ENCODE results near the gene ADAMTS2. TPM values are rescaled to one million over a fixed set of nuclear protein-coding genes. Genes with fewer than 3 reads are reported as not detected.

Gene ADAMTS2
- polyA plus RNA-seq, 1 donor from 2014 or later, result not detected

GRCh38 chr5:179171251-179171815 is 173.9 kb downstream of the ADAMTS2 start:
- Mint-ChIP-seq H3K27me3 (peaks cover 9% of the 10 kb centered on the region), H3K36me3 (no peaks in the 10 kb centered on the region), H3K9me3 (no peaks in the 10 kb centered on the region), H3K27ac (no peak overlapping the region), H3K4me3 (no peak overlapping the region), H3K4me1 (peaks cover 0 to 3% (median 0%) of the 10 kb centered on the region in 3 donors)

- H3K27ac Mint-ChIP-seq, result no peak overlapping the region
- H3K36me3 Mint-ChIP-seq, result no peaks in the 10 kb centered on the region
- H3K4me1 Mint-ChIP-seq, result peaks cover 0 to 3% (median 0%) of the 10 kb centered on the region in 3 donors
- no peaks in the 10 kb centered on the region for H3K9me3 Mint-ChIP-seq
- H3K27me3 Mint-ChIP-seq, result peaks cover 9% of the 10 kb centered on the region
- H3K4me3 Mint-ChIP-seq, result no peak overlapping the region
Observed at GRCh38 chr5:179170606-179171005, 174.7 kb downstream of the ADAMTS2 start.

- peak overlapping the region in 1 of 4 donors; percentile 47 for H3K4me3 Mint-ChIP-seq
- no peaks in the 10 kb centered on the region for H3K36me3 Mint-ChIP-seq
- H3K9me3 Mint-ChIP-seq, result no peaks in the 10 kb centered on the region
- H3K27me3 Mint-ChIP-seq, result peaks cover 9% of the 10 kb centered on the region
- H3K27ac Mint-ChIP-seq, result no peak overlapping the region
- peaks cover 0 to 3% (median 0%) of the 10 kb centered on the region in 3 donors for H3K4me1 Mint-ChIP-seq
Observed at GRCh38 chr5:179169836-179170235, 175.4 kb downstream of the ADAMTS2 start.

- H3K27ac Mint-ChIP-seq, result peak overlapping the region in 1 of 3 donors; percentile 23
- no peaks in the 10 kb centered on the region for H3K36me3 Mint-ChIP-seq
- peaks cover 0 to 2% (median 0%) of the 10 kb centered on the region in 3 donors for H3K9me3 Mint-ChIP-seq
- peaks cover 9% of the 10 kb centered on the region for H3K27me3 Mint-ChIP-seq
- H3K4me1 Mint-ChIP-seq, result peaks cover 0 to 3% (median 0%) of the 10 kb centered on the region in 3 donors
- H3K4me3 Mint-ChIP-seq, result peak overlapping the region in 1 of 4 donors; percentile 32
Observed at GRCh38 chr5:179168664-179169063, 176.6 kb downstream of the ADAMTS2 start.

- peaks cover 0 to 3% (median 0%) of the 10 kb centered on the region in 3 donors for H3K4me1 Mint-ChIP-seq
- H3K27ac Mint-ChIP-seq, result peak overlapping the region in 1 of 3 donors; percentile 47
- H3K36me3 Mint-ChIP-seq, result no peaks in the 10 kb centered on the region
- H3K4me3 Mint-ChIP-seq, result peak overlapping the region in 2 of 4 donors; percentile 60 to 78
- peaks cover 9% of the 10 kb centered on the region for H3K27me3 Mint-ChIP-seq
- H3K9me3 Mint-ChIP-seq, result peaks cover 0 to 2% (median 0%) of the 10 kb centered on the region in 3 donors
Observed at GRCh38 chr5:179167871-179168451, 177.3 kb downstream of the ADAMTS2 start.

DNA sequence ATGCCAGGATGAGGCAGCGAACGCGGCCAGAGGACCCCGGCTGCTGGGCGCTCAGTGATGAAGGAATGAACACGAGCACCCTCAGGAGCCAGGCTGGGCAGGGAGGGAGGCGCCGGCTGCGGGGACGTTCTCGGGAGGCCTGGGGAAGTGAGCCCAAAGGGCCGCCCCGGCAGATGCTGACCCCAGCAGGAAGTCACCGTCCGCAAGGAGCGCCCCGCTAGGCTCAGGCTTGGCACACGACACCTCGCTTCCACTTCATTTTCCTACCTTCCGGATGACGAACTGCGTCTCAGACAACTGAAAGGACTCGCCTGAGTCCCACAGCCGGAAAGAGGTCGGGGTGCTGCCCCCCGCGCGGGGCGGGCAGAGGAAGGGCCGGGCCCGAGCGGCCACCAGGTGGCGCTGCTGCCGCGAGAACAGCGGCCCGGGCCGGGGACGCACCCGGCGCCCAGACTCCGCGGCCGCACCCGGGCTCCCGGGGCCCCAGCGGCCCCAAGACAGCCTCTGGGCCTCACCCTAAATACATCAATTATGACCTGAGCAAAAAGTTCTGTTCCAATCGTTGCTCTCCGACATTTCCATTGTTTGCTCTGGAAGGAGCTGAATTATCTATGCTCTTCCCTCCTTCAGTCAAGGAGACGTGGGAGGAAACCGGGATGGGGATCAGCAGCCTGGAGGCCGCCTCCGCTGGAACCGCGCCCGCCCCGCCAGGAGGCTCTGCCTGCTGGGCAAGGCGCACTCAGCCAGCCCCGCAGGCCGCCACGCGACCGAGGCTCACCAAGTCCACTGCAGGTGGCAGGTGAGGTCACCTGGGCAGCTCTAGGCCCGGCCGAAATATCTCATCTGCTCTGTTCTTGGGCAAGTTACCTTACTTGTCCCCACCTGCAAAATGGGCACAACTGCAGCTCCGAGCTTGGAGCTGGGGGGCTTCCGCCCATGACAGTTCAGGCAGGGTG is 178.1 kb downstream of the ADAMTS2 start:
- Mint-ChIP-seq H3K27ac (peak overlapping the region in 1 of 3 donors; percentile 47), H3K36me3 (no peaks in the 10 kb centered on the region), H3K27me3 (peaks cover 7% of the 10 kb centered on the region), H3K4me3 (peak overlapping the region in 3 of 4 donors; percentile 41 to 78 (median 60)), H3K9me3 (peaks cover 0 to 2% (median 0%) of the 10 kb centered on the region in 3 donors), H3K4me1 (peaks cover 0 to 3% (median 0%) of the 10 kb centered on the region in 3 donors)

DNA sequence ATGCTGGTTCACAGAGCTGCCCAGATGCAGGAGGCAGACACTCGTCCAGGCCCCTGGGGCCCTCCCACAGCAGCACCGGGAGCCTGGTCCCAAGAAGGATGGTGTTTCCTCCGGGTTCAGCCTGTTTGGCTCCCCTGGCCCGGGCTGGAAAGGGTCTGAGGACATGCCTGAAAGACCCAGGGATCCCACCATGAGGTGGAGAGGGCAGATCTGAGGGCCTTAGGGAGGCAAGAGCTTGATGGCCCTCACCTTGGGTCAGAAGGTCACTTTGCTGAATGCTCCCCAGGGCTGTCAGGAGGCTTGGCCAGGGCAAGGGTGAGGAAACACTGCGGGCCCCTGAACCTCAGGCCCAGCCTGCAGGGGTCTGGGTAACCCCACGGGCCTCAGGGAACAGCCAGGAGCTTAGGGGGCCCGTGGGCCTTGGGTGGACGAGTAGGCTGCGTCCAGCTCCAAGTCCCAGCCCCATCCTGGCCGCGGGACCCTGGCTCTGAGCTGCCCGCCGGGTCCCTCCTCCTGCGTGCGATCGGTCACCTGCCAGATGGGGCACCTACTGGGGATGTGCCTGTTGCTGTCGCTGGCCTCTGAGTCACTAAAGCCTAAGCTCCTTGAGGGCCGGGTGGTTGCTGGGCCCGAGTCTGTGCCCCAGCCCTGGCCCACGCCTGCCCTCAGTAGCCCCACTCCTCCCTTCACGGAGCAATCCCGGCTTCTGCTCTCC is 178.9 kb downstream of the ADAMTS2 start:
- Mint-ChIP-seq H3K4me3 (peak overlapping the region in 1 of 4 donors; percentile 33), H3K27ac (no peak overlapping the region), H3K9me3 (peaks cover 1 to 5% (median 4%) of the 10 kb centered on the region in 3 donors), H3K36me3 (peaks cover 1% of the 10 kb centered on the region), H3K27me3 (peaks cover 7% of the 10 kb centered on the region), H3K4me1 (peaks cover 0 to 3% (median 0%) of the 10 kb centered on the region in 3 donors)

DNA sequence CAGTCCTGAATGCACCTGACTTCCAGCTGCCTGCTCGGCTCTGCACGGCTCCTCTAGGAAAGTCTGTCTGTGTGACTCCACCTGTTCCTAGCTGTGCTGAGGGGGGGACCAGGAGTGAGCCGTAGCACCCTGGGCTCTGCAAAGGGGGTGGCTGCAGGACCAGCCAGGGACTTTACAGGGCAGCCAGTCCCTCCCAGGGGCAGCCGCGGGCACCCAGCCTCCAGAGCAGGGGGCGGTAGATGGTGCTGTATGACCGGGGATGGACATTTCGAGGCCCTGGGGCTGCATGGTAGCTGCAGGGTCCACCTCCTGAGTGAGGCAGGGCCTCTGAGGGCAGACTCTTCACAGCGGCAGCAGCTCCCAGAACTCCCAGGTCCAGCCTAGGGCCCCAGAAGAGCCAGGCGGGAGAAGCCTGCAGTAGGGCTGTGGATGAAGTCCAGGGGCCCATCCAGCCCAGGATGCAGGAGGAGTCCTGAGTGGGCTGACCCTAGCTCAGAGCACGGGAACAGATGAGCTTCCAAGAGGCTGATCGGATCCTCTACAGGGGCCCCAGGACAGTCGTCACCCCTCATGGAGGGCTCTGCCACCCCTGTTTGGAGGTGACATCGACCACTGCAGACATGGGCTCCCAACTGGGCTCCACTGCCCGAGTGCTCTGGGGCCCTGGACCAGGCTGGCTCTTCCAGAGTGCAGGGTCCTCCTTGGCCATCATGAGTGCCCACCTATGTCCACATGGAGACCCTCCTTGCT is 179.7 kb downstream of the ADAMTS2 start:
- Mint-ChIP-seq H3K27ac (no peak overlapping the region), H3K4me3 (no peak overlapping the region)

GRCh38 chr5:179164331-179165311 is 180.6 kb downstream of the ADAMTS2 start:
- Mint-ChIP-seq H3K27ac (no peak overlapping the region), H3K4me3 (no peak overlapping the region), H3K36me3 (peaks cover 1% of the 10 kb centered on the region), H3K9me3 (peaks cover 3 to 13% (median 8%) of the 10 kb centered on the region in 3 donors), H3K4me1 (peaks cover 0 to 3% (median 0%) of the 10 kb centered on the region in 3 donors), H3K27me3 (peaks cover 3% of the 10 kb centered on the region)

More for the DNA sequence above, 179.7 kb downstream of the ADAMTS2 start:
- Mint-ChIP-seq H3K36me3 (peaks cover 1% of the 10 kb centered on the region), H3K27me3 (peaks cover 4% of the 10 kb centered on the region), H3K9me3 (peaks cover 1 to 9% (median 5%) of the 10 kb centered on the region in 3 donors), H3K4me1 (peaks cover 0 to 3% (median 0%) of the 10 kb centered on the region in 3 donors)

DNA sequence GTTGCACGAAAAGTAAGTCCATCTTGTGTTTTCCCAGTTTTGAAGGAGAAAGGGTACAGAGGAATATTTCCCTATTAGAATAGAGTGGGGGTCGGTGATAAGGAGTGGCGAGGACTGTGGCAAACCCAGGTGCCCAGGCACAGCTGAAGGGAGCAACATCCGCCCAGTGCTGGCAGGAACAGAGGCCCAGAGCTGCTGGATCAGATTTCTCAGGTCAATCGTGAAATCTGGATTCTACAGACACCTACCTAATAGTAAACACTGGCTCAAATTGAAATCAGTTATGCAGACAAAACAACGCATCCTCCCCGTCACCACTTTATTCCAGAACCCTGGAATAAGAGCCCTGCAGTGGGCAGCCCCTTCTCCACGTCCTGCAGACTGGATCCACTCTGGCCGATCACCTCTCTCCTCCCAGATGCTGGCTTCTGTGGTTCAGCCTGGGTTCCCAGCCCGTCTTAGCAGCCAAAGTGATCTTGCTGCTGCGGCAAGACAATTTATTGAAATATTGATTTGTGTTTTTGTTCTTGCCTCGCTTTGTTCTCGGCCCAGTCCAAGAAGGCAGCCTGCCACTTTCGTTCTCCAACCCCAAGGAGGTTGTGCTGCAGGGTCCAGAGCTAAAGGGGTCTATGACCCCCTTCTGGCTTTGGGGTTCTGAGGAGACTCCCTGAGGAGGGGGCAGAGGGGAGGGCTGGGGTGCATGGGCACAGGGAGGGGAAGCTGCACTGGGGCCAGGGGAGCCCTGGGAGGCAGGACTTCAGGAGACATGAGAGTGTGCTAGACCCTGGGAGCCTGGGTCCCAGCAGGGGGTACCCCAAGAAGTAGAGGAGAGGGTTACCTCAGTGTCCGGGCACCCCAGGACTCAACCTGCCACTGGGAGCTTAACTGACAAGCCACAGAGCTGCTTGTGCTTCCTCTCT is 181.8 kb downstream of the ADAMTS2 start:
- peaks cover 3 to 13% (median 8%) of the 10 kb centered on the region in 3 donors for H3K9me3 Mint-ChIP-seq
- no peaks in the 10 kb centered on the region for H3K27me3 Mint-ChIP-seq
- peaks cover 0 to 3% (median 0%) of the 10 kb centered on the region in 3 donors for H3K4me1 Mint-ChIP-seq
- peaks cover 1% of the 10 kb centered on the region for H3K36me3 Mint-ChIP-seq
- no peak overlapping the region for H3K4me3 Mint-ChIP-seq
- peak overlapping the region in 1 of 3 donors; percentile 67 for H3K27ac Mint-ChIP-seq

DNA sequence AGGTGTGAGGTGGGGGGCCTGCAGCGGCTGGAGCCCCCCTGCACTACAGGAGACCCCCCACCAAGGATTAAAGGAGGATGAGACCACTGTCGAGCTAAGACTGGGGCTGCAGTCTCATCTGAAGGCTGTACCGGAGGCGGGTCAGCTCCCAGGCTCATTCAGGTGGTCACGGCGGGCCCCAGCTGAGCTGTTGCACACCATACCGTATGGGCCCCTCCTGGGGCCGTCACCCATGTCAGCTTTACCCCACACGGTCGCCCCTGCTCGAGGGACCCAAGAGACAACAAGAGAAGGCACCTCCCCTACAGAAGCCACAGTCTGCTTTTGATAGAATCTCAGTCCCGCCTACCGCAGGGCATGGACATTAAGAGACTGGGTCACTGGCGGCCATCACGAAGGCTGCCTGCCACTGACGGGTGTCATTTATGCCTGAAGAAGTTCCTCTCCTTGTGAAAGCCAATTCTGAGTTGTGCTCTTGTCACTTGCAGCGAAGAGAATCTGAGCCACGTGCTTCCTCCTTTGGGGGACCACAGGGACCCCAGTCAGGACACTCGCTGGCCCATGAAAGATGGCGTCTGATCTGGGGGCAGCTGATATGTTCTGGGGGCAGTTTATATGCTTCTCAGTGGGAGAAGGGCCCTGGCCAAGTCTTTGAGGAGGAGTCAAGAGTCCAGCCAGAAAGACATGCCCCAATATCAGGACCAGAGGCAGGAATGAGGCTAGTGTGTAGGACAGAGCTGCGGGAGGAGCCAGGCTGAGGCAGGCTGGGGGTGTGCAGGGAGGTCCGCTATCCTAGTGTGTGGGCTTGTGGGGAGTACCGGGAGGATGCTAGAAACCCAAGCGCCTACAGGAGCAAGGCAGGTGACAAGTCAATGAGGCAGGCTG is 182.7 kb downstream of the ADAMTS2 start:
- Mint-ChIP-seq H3K27ac (peak overlapping the region in 1 of 3 donors; percentile 81), H3K9me3 (peaks cover 3 to 13% (median 8%) of the 10 kb centered on the region in 3 donors), H3K27me3 (no peaks in the 10 kb centered on the region), H3K4me3 (no peak overlapping the region), H3K36me3 (peaks cover 1% of the 10 kb centered on the region), H3K4me1 (peaks cover 0 to under 1% (median 0%) of the 10 kb centered on the region in 3 donors)

All from IgD-negative memory B cell (primary cell).